ENCODE results near the gene PLPP1.

The PLPP1 gene

GRCh38 chr5:55392669-55393068 is 142.1 kb downstream of the PLPP1 start:
- no peak for DNase-seq

- no peak for DNase-seq
Measured at GRCh38 chr5:55391707-55392106, 143.1 kb downstream of the PLPP1 start.

GRCh38 chr5:55387865-55388264 is 146.9 kb downstream of the PLPP1 start:
- DNase-seq, result no peak

GRCh38 chr5:55386356-55386755 is 148.4 kb downstream of the PLPP1 start:
- no peak for DNase-seq

GRCh38 chr5:55385846-55386245 is 148.9 kb downstream of the PLPP1 start:
- no peak for DNase-seq

GRCh38 chr5:55385227-55385626 is 149.5 kb downstream of the PLPP1 start:
- no peak for DNase-seq

GRCh38 chr5:55384072-55384471 is 150.7 kb downstream of the PLPP1 start:
- no peak for DNase-seq

GRCh38 chr5:55383254-55383653 is 151.5 kb downstream of the PLPP1 start:
- no peak for DNase-seq

- DNase-seq, result no peak
Measured at GRCh38 chr5:55377810-55378209, 157.0 kb downstream of the PLPP1 start.
